Measurements from ENCODE around the gene CAPZB. TPM values are rescaled to one million over a fixed set of nuclear protein-coding genes. Genes with fewer than 3 reads are reported as not detected.

CAPZB gene
- total and polyA plus RNA-seq, 2 donors: 136 to 255 TPM

Other genes with a start within 250 kb of the CAPZB start
- 15.0 TPM for gene EMC1, start 234.0 kb downstream of the CAPZB start, total RNA-seq
- gene EMC1, start 234.0 kb downstream of the CAPZB start, polyA plus RNA-seq: 11.2 TPM
- 28.4 TPM for gene MRTO4, start 233.7 kb downstream of the CAPZB start, total RNA-seq
- 35.5 TPM for gene MRTO4, start 233.7 kb downstream of the CAPZB start, polyA plus RNA-seq
- 0.57 TPM for gene AKR7A3, start 196.8 kb downstream of the CAPZB start, total RNA-seq
- 2.1 TPM for gene AKR7A3, start 196.8 kb downstream of the CAPZB start, polyA plus RNA-seq
- 54.3 TPM for gene AKR7A2, start 173.4 kb downstream of the CAPZB start, total RNA-seq
- 24.8 TPM for gene AKR7A2, start 173.4 kb downstream of the CAPZB start, polyA plus RNA-seq
- gene SLC66A1, start 173.2 kb downstream of the CAPZB start, total RNA-seq: 5.8 TPM
- gene SLC66A1, start 173.2 kb downstream of the CAPZB start, polyA plus RNA-seq: 10.8 TPM
- gene NBL1, start 158.8 kb upstream of the CAPZB start, total RNA-seq: 21.7 TPM
- 47.6 TPM for gene NBL1, start 158.8 kb upstream of the CAPZB start, polyA plus RNA-seq
- not detected for gene HTR6, start 179.3 kb upstream of the CAPZB start, total RNA-seq
- gene HTR6, start 179.3 kb upstream of the CAPZB start, polyA plus RNA-seq: 0.02 TPM